Cardiac fibroblast (primary cell): ENCODE data around the gene NCK2.

Experiments
- DNase-seq, 2 donors: peaks; one replicate each; pipeline versions ENCODE4 v3.0.0 to v3.0.0-alpha.2; 2010; ENCODE audit warnings: low read depth in 2 of 2
- H3K4me3 ChIP-seq, 2 donors: replicated peaks in 1 of 2; 1 replicate in 1 of 2; 2 replicates in 1 of 2; pipeline ENCODE4 v1.5.1; 2011; ENCODE audit warnings: low read depth in 2 of 2, low read length in 2 of 2, mild to moderate bottlenecking in 2 of 2, moderate library complexity in 1 of 2
- TF ChIP-seq, protein P1 (sequence below): IDR thresholded peaks from one replicate; pipeline ENCODE4 v1.5.1; 2011; ENCODE audit warnings: low read depth, mild to moderate bottlenecking, low read length, inconsistent platforms

The NCK2 gene

GRCh38 chr2:105886687-105887086 is 142.0 kb downstream of the NCK2 start:
- DNase-seq, result no peak
- no peak overlapping the region for H3K4me3 ChIP-seq
- TF ChIP-seq, protein P1, sequence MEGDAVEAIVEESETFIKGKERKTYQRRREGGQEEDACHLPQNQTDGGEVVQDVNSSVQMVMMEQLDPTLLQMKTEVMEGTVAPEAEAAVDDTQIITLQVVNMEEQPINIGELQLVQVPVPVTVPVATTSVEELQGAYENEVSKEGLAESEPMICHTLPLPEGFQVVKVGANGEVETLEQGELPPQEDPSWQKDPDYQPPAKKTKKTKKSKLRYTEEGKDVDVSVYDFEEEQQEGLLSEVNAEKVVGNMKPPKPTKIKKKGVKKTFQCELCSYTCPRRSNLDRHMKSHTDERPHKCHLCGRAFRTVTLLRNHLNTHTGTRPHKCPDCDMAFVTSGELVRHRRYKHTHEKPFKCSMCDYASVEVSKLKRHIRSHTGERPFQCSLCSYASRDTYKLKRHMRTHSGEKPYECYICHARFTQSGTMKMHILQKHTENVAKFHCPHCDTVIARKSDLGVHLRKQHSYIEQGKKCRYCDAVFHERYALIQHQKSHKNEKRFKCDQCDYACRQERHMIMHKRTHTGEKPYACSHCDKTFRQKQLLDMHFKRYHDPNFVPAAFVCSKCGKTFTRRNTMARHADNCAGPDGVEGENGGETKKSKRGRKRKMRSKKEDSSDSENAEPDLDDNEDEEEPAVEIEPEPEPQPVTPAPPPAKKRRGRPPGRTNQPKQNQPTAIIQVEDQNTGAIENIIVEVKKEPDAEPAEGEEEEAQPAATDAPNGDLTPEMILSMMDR, result no peak

DNA sequence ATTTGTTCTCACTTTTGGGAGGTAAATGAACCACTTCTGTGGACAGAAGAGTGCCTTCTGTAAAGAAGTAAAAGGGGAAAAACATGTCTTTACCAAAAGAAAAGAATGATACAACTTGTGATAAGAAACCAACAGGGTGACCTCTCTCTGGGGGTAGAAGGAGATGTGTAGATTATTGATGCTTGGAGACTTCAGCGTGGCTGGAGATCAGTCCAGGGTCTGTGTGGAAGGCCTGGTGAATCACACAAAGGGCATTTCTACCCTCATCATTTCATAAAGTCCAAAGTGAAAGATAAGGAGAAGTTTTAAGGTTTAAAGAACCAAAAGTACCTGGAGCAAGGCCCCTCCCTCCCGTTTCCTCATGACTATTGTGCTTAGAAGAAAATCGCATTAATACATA is 142.5 kb downstream of the NCK2 start:
- no peak for DNase-seq
- H3K4me3 ChIP-seq, result no peak overlapping the region
- TF ChIP-seq, protein P1, result no peak

DNA sequence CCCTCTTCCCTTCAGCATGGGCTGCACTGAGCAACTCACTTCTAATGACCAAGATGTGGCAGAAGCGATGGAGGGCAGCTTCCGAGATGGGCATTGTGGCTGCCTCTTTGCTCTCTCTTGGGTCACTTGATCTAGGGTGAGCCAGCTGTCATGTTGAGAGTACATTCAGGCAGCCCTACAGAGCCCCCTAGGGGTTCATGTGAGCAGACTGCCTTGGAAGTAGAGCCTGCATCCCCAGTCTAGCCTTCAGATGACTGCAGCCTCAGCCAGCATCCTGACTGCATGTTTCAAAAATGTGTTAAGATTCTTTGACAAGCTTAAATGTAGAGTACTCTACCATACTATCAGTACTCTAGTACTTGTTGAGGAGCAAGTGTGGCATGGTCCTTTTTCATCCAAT is 143.9 kb downstream of the NCK2 start:
- no peak overlapping the region for H3K4me3 ChIP-seq
- peak in 1 of 2 donors; percentile 48 for DNase-seq
- TF ChIP-seq, protein P1, result peak; percentile 32

GRCh38 chr2:105889046-105889445 is 144.3 kb downstream of the NCK2 start:
- TF ChIP-seq, protein P1, result no peak
- H3K4me3 ChIP-seq, result no peak overlapping the region
- no peak for DNase-seq

DNA sequence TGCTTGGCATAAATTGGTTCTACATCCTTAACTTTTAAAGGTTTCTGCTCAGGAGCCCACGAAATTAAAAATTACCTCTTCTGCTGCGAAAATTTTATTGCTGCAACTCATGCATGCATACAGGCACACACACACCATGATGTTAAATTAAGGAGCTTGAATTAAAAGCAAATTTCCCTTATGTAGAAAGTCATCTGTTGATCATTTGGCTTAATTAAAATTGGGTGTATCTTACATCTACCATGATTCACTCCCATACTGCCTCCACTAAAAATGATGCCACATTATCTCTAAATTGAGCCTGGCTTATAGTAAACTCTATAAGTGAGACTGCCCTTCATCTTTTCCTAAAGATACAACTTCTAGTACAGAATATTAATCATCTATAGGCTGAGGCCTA is 145.4 kb downstream of the NCK2 start:
- TF ChIP-seq, protein P1, result no peak
- no peak overlapping the region for H3K4me3 ChIP-seq
- DNase-seq, result no peak

DNA sequence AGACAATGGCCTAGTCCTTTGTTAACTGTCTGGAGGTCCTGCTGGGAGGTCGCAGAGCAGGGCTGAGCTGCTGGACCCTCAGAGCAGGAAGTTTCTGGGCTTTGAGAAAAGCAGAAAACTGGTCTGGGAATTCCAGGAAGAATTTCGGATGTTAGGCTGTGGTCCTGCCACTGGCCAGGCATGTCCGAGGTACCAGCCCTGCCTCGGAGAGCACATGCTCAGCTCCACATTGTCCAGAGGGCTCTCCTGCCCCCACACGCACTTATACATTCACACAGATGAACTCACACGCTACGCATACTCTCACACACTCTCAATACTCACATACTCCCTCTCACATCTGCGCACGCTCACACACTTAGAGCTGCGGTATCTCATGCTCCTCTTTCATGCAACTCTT is 146.1 kb downstream of the NCK2 start:
- TF ChIP-seq, protein P1, result no peak
- no peak for DNase-seq
- no peak overlapping the region for H3K4me3 ChIP-seq
